ENCODE data around the gene ARFGAP3.

- TF ChIP-seq, protein P1, sequence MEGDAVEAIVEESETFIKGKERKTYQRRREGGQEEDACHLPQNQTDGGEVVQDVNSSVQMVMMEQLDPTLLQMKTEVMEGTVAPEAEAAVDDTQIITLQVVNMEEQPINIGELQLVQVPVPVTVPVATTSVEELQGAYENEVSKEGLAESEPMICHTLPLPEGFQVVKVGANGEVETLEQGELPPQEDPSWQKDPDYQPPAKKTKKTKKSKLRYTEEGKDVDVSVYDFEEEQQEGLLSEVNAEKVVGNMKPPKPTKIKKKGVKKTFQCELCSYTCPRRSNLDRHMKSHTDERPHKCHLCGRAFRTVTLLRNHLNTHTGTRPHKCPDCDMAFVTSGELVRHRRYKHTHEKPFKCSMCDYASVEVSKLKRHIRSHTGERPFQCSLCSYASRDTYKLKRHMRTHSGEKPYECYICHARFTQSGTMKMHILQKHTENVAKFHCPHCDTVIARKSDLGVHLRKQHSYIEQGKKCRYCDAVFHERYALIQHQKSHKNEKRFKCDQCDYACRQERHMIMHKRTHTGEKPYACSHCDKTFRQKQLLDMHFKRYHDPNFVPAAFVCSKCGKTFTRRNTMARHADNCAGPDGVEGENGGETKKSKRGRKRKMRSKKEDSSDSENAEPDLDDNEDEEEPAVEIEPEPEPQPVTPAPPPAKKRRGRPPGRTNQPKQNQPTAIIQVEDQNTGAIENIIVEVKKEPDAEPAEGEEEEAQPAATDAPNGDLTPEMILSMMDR (conservative IDR thresholded peaks at IDR 0.05 in 1 of 2, IDR thresholded peaks at IDR 0.05 in 1 of 2; ENCODE audit: extremely low read depth in 1 of 2, insufficient read depth in 1 of 2, low read depth in 1 of 2, low read length in 2 of 2): no peak
- TF ChIP-seq EZH2 (IDR thresholded peaks at IDR 0.05; ENCODE audit: borderline replicate concordance, low read length): no peak
Measured at GRCh38 chr22:42793848-42794405, 63.1 kb downstream of the ARFGAP3 start.
